GM21447 (cell line): ENCODE data around the gene TXNL4B.

Source experiments
- ATAC-seq: cut with Tn5 transposase; IDR thresholded peaks from one replicate; pipeline ENCODE4 v1.9.1; 2021; ENCODE audit not compliant: unreplicated experiment

Gene TXNL4B

GRCh38 chr16:72042157-72042660 lies 51.2 kb downstream of the TXNL4B start:
- ATAC-seq: no peak

DNA sequence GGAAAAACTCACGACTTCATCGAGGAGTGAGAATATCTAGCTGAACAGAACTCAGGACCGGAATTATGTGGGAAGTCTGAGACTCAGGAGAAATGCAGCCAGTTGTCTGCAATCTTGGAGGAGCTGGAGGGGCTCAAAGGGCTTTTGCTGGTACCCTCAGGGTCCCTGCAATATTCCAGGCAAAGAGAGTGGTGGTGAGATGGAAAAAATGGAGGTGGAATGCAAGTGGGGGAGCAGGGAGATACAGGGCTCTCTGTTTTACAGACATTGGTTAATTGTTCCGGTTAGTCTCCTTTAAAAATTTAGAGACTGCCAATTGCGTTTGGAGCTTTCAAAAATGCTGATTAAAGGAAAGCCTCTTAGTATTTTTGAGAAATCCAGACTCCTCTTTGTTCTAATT lies 57.3 kb downstream of the TXNL4B start:
- no peak for ATAC-seq
